ENCODE measurements around the gene SCT.

The SCT gene

DNA sequence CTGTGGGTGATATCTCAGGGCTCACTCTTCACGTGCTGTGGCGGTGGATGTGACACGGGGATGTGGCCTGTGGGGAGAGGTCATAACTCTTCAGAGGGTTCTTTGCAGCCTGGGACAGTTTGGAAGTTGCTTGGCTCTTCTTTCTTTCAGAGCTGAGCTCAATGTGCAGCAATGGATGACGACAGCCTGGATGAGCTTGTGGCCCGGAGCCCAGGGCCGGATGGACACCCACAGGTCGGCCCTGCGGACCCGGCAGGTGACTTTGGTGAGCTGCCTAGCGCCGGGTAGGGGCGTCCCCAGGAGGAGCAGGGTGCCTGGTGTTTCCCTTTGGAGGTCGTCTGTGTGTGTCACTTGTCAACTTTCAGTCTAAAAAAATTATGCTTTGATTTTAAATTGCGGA is 45.6 kb downstream of the SCT start:
- no peak for DNase-seq

DNA sequence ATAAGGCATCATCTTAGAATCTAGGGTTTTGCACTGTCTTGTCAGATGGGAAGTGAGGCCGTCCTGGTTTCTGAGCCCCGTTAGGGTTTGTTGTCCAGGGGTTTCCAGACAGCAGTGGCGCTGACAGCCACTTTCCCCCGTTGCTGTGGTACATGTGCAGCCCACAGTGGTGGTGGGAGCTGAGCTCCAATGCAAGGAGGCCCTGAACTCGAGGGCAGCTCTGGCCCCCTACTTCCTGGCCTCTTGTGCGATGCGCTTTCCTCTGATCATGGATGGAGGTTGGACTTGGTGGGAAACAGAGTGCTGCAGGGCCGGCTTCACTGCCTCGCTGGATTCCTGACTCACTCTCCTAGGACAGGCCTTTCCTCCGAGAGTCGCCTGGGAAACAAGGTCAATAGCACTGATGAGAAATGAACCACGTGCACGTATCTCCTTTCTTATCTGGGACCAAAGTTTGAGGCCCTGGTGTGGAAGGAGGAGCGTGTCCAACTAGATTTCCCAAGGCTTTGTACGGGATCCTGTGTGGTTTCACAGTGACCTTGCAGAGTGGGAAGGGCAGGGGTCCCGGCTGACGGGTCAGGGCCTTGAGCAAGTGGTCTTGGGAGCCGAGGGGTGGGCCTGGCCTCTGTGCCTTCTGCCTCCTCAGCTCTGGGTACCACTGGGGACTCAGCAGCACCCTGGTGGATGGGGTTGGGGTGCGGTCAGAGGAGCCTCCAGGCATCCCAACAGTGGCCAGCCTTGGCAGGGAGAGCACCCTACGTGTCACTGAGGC is 47.0 kb downstream of the SCT start:
- no peak for DNase-seq

DNA sequence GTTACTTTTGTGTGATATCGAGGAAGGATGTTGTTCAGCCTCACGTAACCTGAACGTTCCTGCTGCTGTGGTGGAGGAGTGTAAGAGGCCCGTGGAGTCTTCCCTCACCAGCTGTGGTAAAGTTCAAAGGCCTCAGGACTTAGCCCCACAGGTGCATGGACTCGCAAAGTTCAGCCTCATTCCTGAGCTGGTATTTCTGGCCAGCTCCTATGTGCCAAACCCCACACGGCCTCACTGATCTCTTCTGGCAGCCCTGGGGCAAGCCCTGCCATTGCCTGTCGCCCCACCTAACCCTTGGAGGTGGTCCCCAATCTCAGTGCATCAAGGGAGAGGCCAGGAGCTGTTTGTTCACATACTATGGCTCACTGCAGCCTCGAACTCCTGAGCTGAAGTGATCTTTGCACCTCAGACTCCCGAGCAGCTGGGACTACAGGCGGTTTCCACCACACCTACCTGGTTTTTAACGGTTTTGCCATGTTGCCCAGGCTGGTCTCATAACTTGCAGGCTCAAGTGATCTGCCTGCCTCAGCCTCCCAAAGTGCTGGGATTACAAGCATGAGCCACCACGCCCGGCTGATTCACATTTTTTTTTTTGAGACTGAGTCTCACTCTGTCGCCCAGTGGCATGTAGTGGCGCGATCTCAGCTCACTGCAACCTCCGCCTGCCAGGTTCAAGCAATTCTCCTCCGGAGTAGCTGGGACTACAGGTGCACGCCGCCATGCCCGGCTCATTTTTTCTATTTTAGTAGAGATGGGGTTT is 48.5 kb downstream of the SCT start:
- no peak for DNase-seq

DNA sequence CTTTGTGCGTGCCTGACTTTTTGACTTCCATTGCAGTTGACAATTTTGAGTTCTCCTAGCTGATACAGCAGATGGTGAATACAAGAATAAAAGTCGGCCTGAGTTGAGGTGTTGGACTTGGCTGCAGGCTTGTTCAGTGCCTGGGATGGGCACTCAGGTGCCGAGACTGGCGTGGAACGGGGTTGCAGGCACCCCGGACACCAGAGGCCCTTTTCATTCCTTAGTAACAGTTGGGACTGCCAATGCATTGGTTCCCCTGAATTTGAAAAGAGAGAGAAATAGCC is 49.4 kb downstream of the SCT start:
- no peak for DNase-seq

DNA sequence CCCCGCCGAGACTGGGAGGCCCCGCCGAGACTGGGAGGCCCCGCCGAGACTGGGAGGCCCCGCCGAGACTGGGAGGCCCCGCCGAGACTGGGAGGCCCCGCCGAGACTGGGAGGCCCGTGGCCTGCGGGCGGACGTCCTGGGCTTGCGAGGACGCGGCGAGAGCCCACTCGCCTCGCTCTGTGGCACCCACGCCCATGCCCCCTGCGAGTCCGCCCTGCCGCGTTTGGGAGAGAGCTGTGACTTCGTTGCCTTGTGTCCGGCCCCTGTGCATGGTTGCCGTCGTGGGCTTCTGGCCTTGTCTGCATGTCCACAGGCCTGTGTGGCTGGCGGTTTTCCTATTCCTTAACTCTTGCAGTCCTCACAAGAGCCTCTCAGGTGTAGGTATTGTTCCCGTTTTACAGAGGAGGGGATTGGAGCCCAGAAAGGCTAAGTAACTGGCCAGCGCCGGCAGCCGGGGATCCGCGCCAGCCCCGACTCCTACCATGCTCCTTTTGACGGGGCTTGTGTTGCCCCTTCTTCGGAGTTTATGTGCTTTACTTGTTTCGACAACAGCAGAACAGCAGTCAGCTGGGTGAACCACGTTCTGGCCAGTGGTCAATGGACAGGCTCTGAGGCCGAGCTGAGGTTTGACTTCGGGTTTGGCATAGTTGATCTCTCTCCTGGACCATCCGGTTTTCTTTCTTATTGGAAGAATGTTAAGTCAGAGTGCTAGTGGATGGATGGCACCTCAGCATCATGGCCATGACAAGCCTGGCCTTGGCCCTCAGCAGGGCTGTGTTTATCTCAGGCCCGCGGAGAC is 50.0 kb downstream of the SCT start:
- DNase-seq = no peak

Measured in NCI-H2081 (cell line).